ENCODE measurements around the gene NDUFB11.

The NDUFB11 gene

DNA sequence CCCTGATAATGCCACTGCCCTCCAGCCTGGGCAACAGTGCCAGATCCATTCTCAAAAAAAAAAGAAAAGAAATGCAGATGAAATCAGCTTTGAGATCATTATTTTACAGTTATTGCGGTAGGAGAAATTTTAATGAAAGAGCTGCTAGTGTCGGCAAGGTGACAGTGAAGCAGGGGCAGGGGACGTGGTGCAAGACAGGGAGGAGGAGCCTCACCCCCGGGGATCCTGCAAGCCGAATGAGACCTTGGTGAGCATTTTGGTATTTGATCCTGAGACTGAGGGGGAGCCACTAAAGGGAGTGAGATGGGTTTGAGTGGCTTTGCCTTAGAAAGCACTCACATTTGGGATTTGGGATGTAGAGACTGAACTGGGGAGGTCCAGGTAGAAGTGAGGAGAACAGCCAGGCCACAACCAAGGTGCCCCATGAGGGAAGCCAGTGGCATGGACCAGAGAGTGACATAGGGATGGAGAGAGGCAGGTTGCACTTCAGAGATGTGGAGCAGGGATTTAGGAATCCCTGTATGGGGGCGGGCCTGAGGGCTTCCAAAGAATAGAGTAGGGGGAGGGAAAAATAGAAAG, 24.1 kb upstream of the NDUFB11 start:
- H3K9ac ChIP-seq (ENCODE audit: low read depth, low read length, poor library complexity, severe bottlenecking) = no peak overlapping the region
- H3K4me3 ChIP-seq (ENCODE audit: low read length, poor library complexity, severe bottlenecking) = no peak overlapping the region
- H4K20me1 ChIP-seq (ENCODE audit: insufficient read depth, low read length, poor library complexity, severe bottlenecking) = no peaks in the 10 kb centered on the region

DNA sequence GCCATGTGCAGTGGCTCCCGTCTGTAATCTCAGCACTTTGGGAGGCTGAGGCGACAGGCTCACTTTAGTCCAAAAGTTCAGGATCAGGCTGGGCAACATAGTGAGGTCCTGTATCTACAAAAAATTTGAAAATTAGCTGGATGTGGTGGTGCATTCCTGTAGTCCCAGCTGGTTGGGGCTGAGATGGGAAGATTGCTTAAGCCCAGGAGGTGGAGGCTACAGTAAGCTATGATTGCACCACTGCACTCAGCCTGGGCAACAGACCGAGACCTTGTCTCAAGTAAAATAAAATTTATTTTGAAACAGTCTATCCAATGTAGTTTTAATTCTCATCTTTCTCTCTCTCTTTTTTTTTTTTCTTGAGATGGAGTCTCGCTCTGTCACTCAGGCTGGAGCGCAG, 21.6 kb upstream of the NDUFB11 start:
- Histone ChIP-seq H3K36me3 (ENCODE audit: insufficient read depth, low read length) (peaks cover 22% of the 10 kb centered on the region; the same call in 1 of the 2 replicates), H3F3A (ENCODE audit: low read depth) (no peaks in the 10 kb centered on the region), H3K9ac (ENCODE audit: low read depth, low read length, poor library complexity, severe bottlenecking) (no peak overlapping the region)

More for the DNA sequence above, 24.1 kb upstream of the NDUFB11 start:
- Histone ChIP-seq H3F3A (ENCODE audit: low read depth) (no peaks in the 10 kb centered on the region), H3K9me3 (ENCODE audit: insufficient read depth, low read depth, low read length) (no peaks in the 10 kb centered on the region), H3K27me3 (ENCODE audit: insufficient read depth, low read length, poor library complexity, severe bottlenecking) (no peaks in the 10 kb centered on the region), H2AFZ (ENCODE audit: low read length) (no peak overlapping the region), H3K36me3 (ENCODE audit: insufficient read depth, low read length) (peaks cover 46% of the 10 kb centered on the region; the same call in 1 of the 2 replicates), H3K9me2 (replicated peaks; ENCODE audit: low read depth, low read length) (no peaks in the 10 kb centered on the region), H3K4me2 (ENCODE audit: low read depth, low read length, poor library complexity, severe bottlenecking) (no peak overlapping the region), H3K79me2 (ENCODE audit: insufficient read depth, low read length) (peaks cover 23% of the 10 kb centered on the region; the same call in 1 of the 2 replicates), H3K4me1 (ENCODE audit: insufficient read depth, low read length, poor library complexity, severe bottlenecking) (no peaks in the 10 kb centered on the region)
- TF ChIP-seq, protein P1, sequence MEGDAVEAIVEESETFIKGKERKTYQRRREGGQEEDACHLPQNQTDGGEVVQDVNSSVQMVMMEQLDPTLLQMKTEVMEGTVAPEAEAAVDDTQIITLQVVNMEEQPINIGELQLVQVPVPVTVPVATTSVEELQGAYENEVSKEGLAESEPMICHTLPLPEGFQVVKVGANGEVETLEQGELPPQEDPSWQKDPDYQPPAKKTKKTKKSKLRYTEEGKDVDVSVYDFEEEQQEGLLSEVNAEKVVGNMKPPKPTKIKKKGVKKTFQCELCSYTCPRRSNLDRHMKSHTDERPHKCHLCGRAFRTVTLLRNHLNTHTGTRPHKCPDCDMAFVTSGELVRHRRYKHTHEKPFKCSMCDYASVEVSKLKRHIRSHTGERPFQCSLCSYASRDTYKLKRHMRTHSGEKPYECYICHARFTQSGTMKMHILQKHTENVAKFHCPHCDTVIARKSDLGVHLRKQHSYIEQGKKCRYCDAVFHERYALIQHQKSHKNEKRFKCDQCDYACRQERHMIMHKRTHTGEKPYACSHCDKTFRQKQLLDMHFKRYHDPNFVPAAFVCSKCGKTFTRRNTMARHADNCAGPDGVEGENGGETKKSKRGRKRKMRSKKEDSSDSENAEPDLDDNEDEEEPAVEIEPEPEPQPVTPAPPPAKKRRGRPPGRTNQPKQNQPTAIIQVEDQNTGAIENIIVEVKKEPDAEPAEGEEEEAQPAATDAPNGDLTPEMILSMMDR (conservative IDR thresholded peaks at IDR 0.05; ENCODE audit: low read length) = no peak
- TF ChIP-seq EZH2phosphoT487 (IDR thresholded peaks at IDR 0.05; ENCODE audit: borderline replicate concordance) = no peak

GRCh38 chrX:47164420-47164819, 19.9 kb upstream of the NDUFB11 start:
- no peaks in the 10 kb centered on the region for H4K20me1 ChIP-seq (ENCODE audit: insufficient read depth, low read length, poor library complexity, severe bottlenecking)
- H3K27me3 ChIP-seq (ENCODE audit: insufficient read depth, low read length, poor library complexity, severe bottlenecking) = no peaks in the 10 kb centered on the region
- no peak overlapping the region for H3K9ac ChIP-seq (ENCODE audit: low read depth, low read length, poor library complexity, severe bottlenecking)
- H3K4me3 ChIP-seq (ENCODE audit: low read length, poor library complexity, severe bottlenecking) = no peak overlapping the region
- no peak overlapping the region for H3K4me2 ChIP-seq (ENCODE audit: low read depth, low read length, poor library complexity, severe bottlenecking)
- H3K9me2 ChIP-seq (replicated peaks; ENCODE audit: low read depth, low read length) = no peaks in the 10 kb centered on the region
- H3K36me3 ChIP-seq (ENCODE audit: insufficient read depth, low read length) = peaks cover 8% of the 10 kb centered on the region; the same call in 1 of the 2 replicates
- TF ChIP-seq, protein P1 (conservative IDR thresholded peaks at IDR 0.05; ENCODE audit: low read length) = no peak
- H2AFZ ChIP-seq (ENCODE audit: low read length) = no peak overlapping the region
- H3K4me1 ChIP-seq (ENCODE audit: insufficient read depth, low read length, poor library complexity, severe bottlenecking) = no peaks in the 10 kb centered on the region
- H3K79me2 ChIP-seq (ENCODE audit: insufficient read depth, low read length) = peaks cover 52% of the 10 kb centered on the region
- H3K9me3 ChIP-seq (ENCODE audit: insufficient read depth, low read depth, low read length) = no peaks in the 10 kb centered on the region
- H3F3A ChIP-seq (ENCODE audit: low read depth) = no peaks in the 10 kb centered on the region

More for the DNA sequence above, 21.6 kb upstream of the NDUFB11 start:
- H3K4me2 ChIP-seq (ENCODE audit: low read depth, low read length, poor library complexity, severe bottlenecking) = no peak overlapping the region
- H3K4me1 ChIP-seq (ENCODE audit: insufficient read depth, low read length, poor library complexity, severe bottlenecking) = no peaks in the 10 kb centered on the region
- no peak overlapping the region for H2AFZ ChIP-seq (ENCODE audit: low read length)
- no peaks in the 10 kb centered on the region for H3K9me2 ChIP-seq (replicated peaks; ENCODE audit: low read depth, low read length)
- no peak overlapping the region for H3K4me3 ChIP-seq (ENCODE audit: low read length, poor library complexity, severe bottlenecking)
- TF ChIP-seq, protein P1 (conservative IDR thresholded peaks at IDR 0.05; ENCODE audit: low read length) = no peak
- no peak for TF ChIP-seq EZH2phosphoT487 (IDR thresholded peaks at IDR 0.05; ENCODE audit: borderline replicate concordance)
- no peaks in the 10 kb centered on the region for H3K9me3 ChIP-seq (ENCODE audit: insufficient read depth, low read depth, low read length)
- no peaks in the 10 kb centered on the region for H3K27me3 ChIP-seq (ENCODE audit: insufficient read depth, low read length, poor library complexity, severe bottlenecking)
- no peaks in the 10 kb centered on the region for H4K20me1 ChIP-seq (ENCODE audit: insufficient read depth, low read length, poor library complexity, severe bottlenecking)
- peaks cover 44% of the 10 kb centered on the region for H3K79me2 ChIP-seq (ENCODE audit: insufficient read depth, low read length)
